GM23338 (cell line): ENCODE data around the gene VAPA. TPM values are rescaled to one million over a fixed set of nuclear protein-coding genes. Genes with fewer than 3 reads are reported as not detected.

Experiments
- ATAC-seq: fragments of 200-7000 bp; cut with Tn5 transposase; 3 replicates; pipeline ENCODE4 v1.9.1; 2020
- DNase-seq: peaks from one replicate; pipeline ENCODE4 v3.0.0-alpha.2; 2015; ENCODE audit warnings: low spot score
- H2AFZ ChIP-seq: fragments of 200-600 bp; sonication (generic); 2 replicates; pipeline ENCODE4 v1.8.0; 2016; ENCODE audit warnings: antibody characterized with exemption, mild to moderate bottlenecking, moderate library complexity
- H3F3A ChIP-seq: fragments of 200-600 bp; sonication (generic); replicated peaks from 2 replicates; pipeline ENCODE4 v1.8.0; 2017; ENCODE audit warnings: antibody characterized with exemption, mixed run types, low read depth
- H3K27ac ChIP-seq: fragments of 200-600 bp; sonication (generic); 2 replicates; pipeline ENCODE4 v1.6.1; 2016; ENCODE audit warnings: low read depth
- H3K27me3 ChIP-seq: fragments of 200-600 bp; sonication (generic); 2 replicates; pipeline ENCODE4 v1.8.0; 2016; ENCODE audit warnings: mild to moderate bottlenecking, mixed run types, moderate library complexity; ENCODE audit not compliant: insufficient read depth
- H3K36me3 ChIP-seq: fragments of 200-600 bp; sonication (generic); 2 replicates; pipeline ENCODE4 v1.8.0; 2016; ENCODE audit warnings: mild to moderate bottlenecking; ENCODE audit not compliant: insufficient read depth
- H3K4me1 ChIP-seq: fragments of 200-600 bp; sonication (generic); 2 replicates; pipeline ENCODE4 v1.8.0; 2016; ENCODE audit warnings: mild to moderate bottlenecking, moderate library complexity; ENCODE audit not compliant: insufficient read depth
- H3K4me2 ChIP-seq: fragments of 200-600 bp; sonication (generic); 2 replicates; pipeline ENCODE4 v1.7.1; 2017; ENCODE audit warnings: mixed run types
- H3K4me3 ChIP-seq: fragments of 200-600 bp; sonication (generic); 2 replicates; pipeline ENCODE4 v1.6.1; 2016; ENCODE audit warnings: mixed run types
- H3K79me2 ChIP-seq: fragments of 200-600 bp; sonication (generic); replicated peaks from 2 replicates; pipeline ENCODE4 v1.8.0; 2017; ENCODE audit warnings: mild to moderate bottlenecking; ENCODE audit not compliant: insufficient read depth
- H3K9me2 ChIP-seq: fragments of 200-600 bp; sonication (generic); 2 replicates; pipeline ENCODE4 v1.8.0; 2017; ENCODE audit not compliant: insufficient read depth
- H4K20me1 ChIP-seq: fragments of 200-600 bp; sonication (generic); replicated peaks from 2 replicates; pipeline ENCODE4 v1.8.0; 2017; ENCODE audit warnings: mild to moderate bottlenecking; ENCODE audit not compliant: insufficient read depth
- H3K27ac Mint-ChIP-seq: 2 replicates; pipeline ENCODE4 v1.8.0; 2020; ENCODE audit warnings: inconsistent platforms, mild to moderate bottlenecking, moderate library complexity, mixed read lengths
- H3K27me3 Mint-ChIP-seq: 3 replicates; pipeline ENCODE4 v1.8.0; 2022; ENCODE audit warnings: low read depth, mild to moderate bottlenecking, moderate library complexity, mixed read lengths, inconsistent platforms; ENCODE audit not compliant: insufficient read depth, poor library complexity
- H3K36me3 Mint-ChIP-seq: 3 replicates; pipeline ENCODE4 v1.8.0; 2021; ENCODE audit warnings: low read depth, mild to moderate bottlenecking, inconsistent platforms, moderate library complexity, mixed read lengths
- H3K4me1 Mint-ChIP-seq: 3 replicates; pipeline ENCODE4 v1.8.0; 2020; ENCODE audit warnings: mild to moderate bottlenecking, inconsistent platforms, mixed read lengths
- H3K4me3 Mint-ChIP-seq: 3 replicates; pipeline ENCODE4 v1.8.0; 2021; ENCODE audit warnings: moderate library complexity, mild to moderate bottlenecking, inconsistent platforms, mixed read lengths
- H3K9me3 Mint-ChIP-seq: 3 replicates; pipeline ENCODE4 v1.8.0; 2020; ENCODE audit warnings: moderate library complexity, mild to moderate bottlenecking, inconsistent platforms, mixed read lengths
- CREB1 ChIP-seq: fragments of 250-450 bp; sonication (Bioruptor Pico); IDR thresholded peaks from 2 replicates; pipeline ENCODE4 v1.5.0; 2020; ENCODE audit warnings: low read depth, mild to moderate bottlenecking, moderate library complexity
- CTCF ChIP-seq, 2 experiments: fragments of 200-600 bp in 1 of 2; sonication (generic) in 1 of 2; conservative IDR thresholded peaks; 2 replicates each; pipeline versions ENCODE4 v1.5.1 to v1.6.1; 2016 to 2017; ENCODE audit warnings: antibody characterized with exemption in 2 of 2, low read depth in 2 of 2, mild to moderate bottlenecking in 2 of 2, moderate library complexity in 1 of 2
- ETS1 ChIP-seq: IDR thresholded peaks from 2 replicates; pipeline ENCODE4 v1.6.1; 2016; ENCODE audit warnings: antibody characterized with exemption
- EZH2phosphoT487 ChIP-seq: fragments of 200-600 bp; sonication (generic); IDR thresholded peaks from one replicate; pipeline ENCODE4 v1.8.1; 2018; ENCODE audit warnings: antibody characterized with exemption; ENCODE audit not compliant: unreplicated experiment
- POLR2AphosphoS5 ChIP-seq: IDR thresholded peaks from 2 replicates; pipeline ENCODE4 v1.6.1; 2016; ENCODE audit warnings: antibody characterized with exemption, low read depth
- REST ChIP-seq: IDR thresholded peaks from one replicate; pipeline ENCODE4 v1.6.1; 2018; ENCODE audit warnings: antibody characterized with exemption; ENCODE audit not compliant: unreplicated experiment
- ZNF462 ChIP-seq: fragments of 250-450 bp; sonication (Bioruptor Pico); IDR thresholded peaks from 2 replicates; pipeline ENCODE4 v1.5.0; 2020; ENCODE audit warnings: mild to moderate bottlenecking, moderate library complexity
- polyA plus RNA-seq: library from polyadenylated mRNA; unstranded; fragments of >200 nt; fragmentation: Nextera tagmentation; extraction: Ambion mirVana; gene quantifications from 2 replicates; pipeline ENCODE4 v1.2.1, GENCODE V29; 2016
- total RNA-seq: library from RNA; depleted of rRNA; stranded (reverse); fragments of >200 nt; shearing (Covaris generic); gene quantifications from 2 replicates; pipeline ENCODE4 v1.2.3, GENCODE V29; 2014

The VAPA gene
- total and polyA plus RNA-seq, 2 experiments from 2014 or later = 162 to 178 TPM

- no peak for TF ChIP-seq ZNF462 (CRISPR knock-in tag)
- no peak for TF ChIP-seq CREB1 (CRISPR knock-in tag)
Observed at GRCh38 chr18:9914334-9914583, 443 bp downstream of the VAPA start (continued).

GRCh38 chr18:9914584-9915290 lies 921 bp downstream of the VAPA start:
- Histone ChIP-seq H3K9me2 (no peaks in the 10 kb centered on the region), H2AFZ (no peak overlapping the region), H3K36me3 (no peaks in the 10 kb centered on the region), H3K4me1 (peaks cover 51% of the 10 kb centered on the region), H3K79me2 (peaks cover 51% of the 10 kb centered on the region), H3K4me2 (peak overlapping the region; percentile 98), H4K20me1 (peaks cover 35% of the 10 kb centered on the region), H3K4me3 (peak overlapping the region; percentile 84), H3K27me3 (no peaks in the 10 kb centered on the region), H3K27ac (no peak overlapping the region), H3F3A (no peaks in the 10 kb centered on the region)
- Mint-ChIP-seq H3K9me3 (no peaks in the 10 kb centered on the region), H3K4me3 (peak overlapping the region; percentile 85), H3K4me1 (peaks cover 18% of the 10 kb centered on the region), H3K27me3 (peaks cover 2% of the 10 kb centered on the region), H3K36me3 (peaks cover 3% of the 10 kb centered on the region; the same call in 1 of the 3 replicates), H3K27ac (no peak overlapping the region)
- ATAC-seq = peak; percentile 15
- DNase-seq = peak; percentile 54
- no peak for TF ChIP-seq REST
- no peak for TF ChIP-seq EZH2phosphoT487
- no peak for TF ChIP-seq CTCF (conservative IDR thresholded peaks at IDR 0.05; ENCODE audit: low read depth in 2 of 2)
- no peak for TF ChIP-seq POLR2AphosphoS5
- TF ChIP-seq ETS1 = no peak
